ENCODE data around the gene KLHL11. TPM values are rescaled to one million over a fixed set of nuclear protein-coding genes. Genes with fewer than 3 reads are reported as not detected.
A peak's percentile ranks its signal among the peaks of the same experiment; 100 is the strongest.

KLHL11 gene
- total RNA-seq, 1 donor from 2014 or later: 13.8 TPM

GRCh38 chr17:41816637-41817320 lies 48.4 kb downstream of the KLHL11 start:
- no peak overlapping the region for H3K4me3 ChIP-seq (ENCODE audit: low read depth, low read length)
- TF ChIP-seq CTCF (conservative IDR thresholded peaks at IDR 0.05; ENCODE audit: low read depth, low read length): no peak
- DNase-seq (ENCODE audit: low read depth): no peak

GRCh38 chr17:41814195-41814594 lies 51.0 kb downstream of the KLHL11 start:
- no peak for TF ChIP-seq CTCF (conservative IDR thresholded peaks at IDR 0.05; ENCODE audit: low read depth, low read length)
- DNase-seq (ENCODE audit: low read depth): no peak
- no peak overlapping the region for H3K4me3 ChIP-seq (ENCODE audit: low read depth, low read length)

GRCh38 chr17:41813699-41814124 lies 51.5 kb downstream of the KLHL11 start:
- no peak for DNase-seq (ENCODE audit: low read depth)
- H3K4me3 ChIP-seq (ENCODE audit: low read depth, low read length): peak overlapping the region; percentile 64
- no peak for TF ChIP-seq CTCF (conservative IDR thresholded peaks at IDR 0.05; ENCODE audit: low read depth, low read length)

- no peak for TF ChIP-seq CTCF (conservative IDR thresholded peaks at IDR 0.05; ENCODE audit: low read depth, low read length)
- H3K4me3 ChIP-seq (ENCODE audit: low read depth, low read length): peak overlapping the region; percentile 64
- DNase-seq (ENCODE audit: low read depth): no peak
Measured at GRCh38 chr17:41813152-41813680, 52.0 kb downstream of the KLHL11 start.

GRCh38 chr17:41812381-41813151 lies 52.7 kb downstream of the KLHL11 start, which contains the start of gene FKBP10:
Gene FKBP10 (plus strand): TSS chr17:41813004. CDS start chr17:41813035, 31 bp downstream.
- H3K4me3 ChIP-seq (ENCODE audit: low read depth, low read length): peak within 1 kb of the TSS; percentile 64
- TF ChIP-seq CTCF (conservative IDR thresholded peaks at IDR 0.05; ENCODE audit: low read depth, low read length): no peak

GRCh38 chr17:41811549-41812380 lies 53.5 kb downstream of the KLHL11 start, which contains the start of gene P3H4:
Gene P3H4 (minus strand): TSS chr17:41811949. CDS start chr17:41811915, 34 bp downstream.
- peak within 1 kb of the TSS; percentile 64 for H3K4me3 ChIP-seq (ENCODE audit: low read depth, low read length)
- TF ChIP-seq CTCF (conservative IDR thresholded peaks at IDR 0.05; ENCODE audit: low read depth, low read length): peak; percentile 58
- no peak for DNase-seq (ENCODE audit: low read depth)

More at GRCh38 chr17:41812381-41813151, 52.7 kb downstream of the KLHL11 start, which contains the start of gene FKBP10:
- DNase-seq (ENCODE audit: low read depth): no peak

Data from epithelial cell of proximal tubule (primary cell).